NCI-H510A treated with DMSO at 0.1 percent for 48 hours (cell line): ENCODE measurements around the gene USF2.

Source experiments
- DNase-seq: peaks from one replicate; lab custom pipeline; 2025; lab: John Stamatoyannopoulos, UW

Gene USF2

DNA sequence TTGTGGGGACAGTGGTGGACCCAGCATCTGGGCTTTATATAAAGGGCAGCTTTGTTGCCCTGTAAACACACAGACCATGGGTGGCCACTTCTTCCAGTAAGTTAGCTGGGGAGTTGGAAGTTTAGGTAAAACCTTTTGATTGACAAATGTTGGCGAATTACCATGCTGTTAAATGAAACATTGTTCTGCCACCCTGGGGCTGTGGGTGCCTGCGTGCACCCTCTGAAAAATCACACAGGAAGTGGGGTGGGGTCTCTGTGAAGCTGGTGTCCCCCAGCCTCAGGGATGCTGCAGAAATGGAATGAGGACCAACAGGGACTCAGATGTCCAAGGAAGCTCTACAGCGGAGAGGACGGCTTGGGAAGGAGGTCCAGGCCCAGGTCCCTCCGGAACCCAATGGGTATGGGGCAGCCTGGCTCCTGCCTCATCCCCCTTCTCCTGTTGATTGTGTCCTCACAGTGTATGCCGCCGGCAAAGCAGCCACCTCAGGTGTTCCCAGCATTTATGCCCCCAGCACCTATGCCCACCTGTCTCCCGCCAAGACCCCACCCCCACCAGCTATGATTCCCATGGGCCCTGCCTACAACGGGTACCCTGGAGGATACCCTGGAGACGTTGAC, 2.8 kb upstream of the USF2 start:
- peak; percentile 5 for DNase-seq

DNA sequence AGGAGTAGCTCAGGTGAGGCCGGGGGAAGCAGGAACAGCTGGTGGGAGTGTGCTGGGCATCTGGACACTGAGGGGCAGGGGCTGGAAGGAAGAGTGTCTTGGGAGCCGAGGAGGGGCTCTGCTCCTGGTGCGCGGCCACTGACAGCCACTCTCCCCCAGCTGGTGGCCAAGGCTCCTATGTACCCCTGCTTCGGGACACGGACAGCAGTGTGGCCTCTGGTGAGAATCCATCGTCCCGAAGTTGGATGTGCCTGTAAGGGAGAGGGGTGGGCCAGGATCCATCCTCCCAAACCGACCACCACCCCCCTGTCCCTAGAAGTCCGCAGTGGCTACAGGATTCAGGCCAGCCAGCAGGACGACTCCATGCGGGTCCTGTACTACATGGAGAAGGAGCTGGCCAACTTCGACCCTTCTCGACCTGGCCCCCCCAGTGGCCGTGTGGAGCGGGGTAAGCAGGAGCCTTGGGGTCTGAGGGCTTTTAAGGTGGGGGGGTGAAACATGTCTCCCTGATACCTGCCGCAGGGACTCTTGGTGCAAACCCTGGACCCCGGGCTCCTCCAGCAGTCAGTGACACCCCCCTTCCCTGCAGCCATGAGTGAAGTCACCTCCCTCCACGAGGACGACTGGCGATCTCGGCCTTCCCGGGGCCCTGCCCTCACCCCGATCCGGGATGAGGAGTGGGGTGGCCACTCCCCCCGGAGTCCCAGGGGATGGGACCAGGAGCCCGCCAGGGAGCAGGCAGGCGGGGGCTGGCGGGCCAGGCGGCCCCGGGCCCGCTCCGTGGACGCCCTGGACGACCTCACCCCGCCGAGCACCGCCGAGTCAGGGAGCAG, 2.0 kb upstream of the USF2 start:
- no peak for DNase-seq

DNA sequence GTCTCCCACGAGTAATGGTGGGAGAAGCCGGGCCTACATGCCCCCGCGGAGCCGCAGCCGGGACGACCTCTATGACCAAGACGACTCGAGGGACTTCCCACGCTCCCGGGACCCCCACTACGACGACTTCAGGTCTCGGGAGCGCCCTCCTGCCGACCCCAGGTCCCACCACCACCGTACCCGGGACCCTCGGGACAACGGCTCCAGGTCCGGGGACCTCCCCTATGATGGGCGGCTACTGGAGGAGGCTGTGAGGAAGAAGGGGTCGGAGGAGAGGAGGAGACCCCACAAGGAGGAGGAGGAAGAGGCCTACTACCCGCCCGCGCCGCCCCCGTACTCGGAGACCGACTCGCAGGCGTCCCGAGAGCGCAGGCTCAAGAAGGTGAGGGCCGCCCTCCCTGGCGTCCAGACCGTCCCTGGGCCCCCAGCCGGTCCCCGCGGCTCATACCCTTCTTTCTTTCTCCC, 1.4 kb upstream of the USF2 start:
- DNase-seq = no peak

DNA sequence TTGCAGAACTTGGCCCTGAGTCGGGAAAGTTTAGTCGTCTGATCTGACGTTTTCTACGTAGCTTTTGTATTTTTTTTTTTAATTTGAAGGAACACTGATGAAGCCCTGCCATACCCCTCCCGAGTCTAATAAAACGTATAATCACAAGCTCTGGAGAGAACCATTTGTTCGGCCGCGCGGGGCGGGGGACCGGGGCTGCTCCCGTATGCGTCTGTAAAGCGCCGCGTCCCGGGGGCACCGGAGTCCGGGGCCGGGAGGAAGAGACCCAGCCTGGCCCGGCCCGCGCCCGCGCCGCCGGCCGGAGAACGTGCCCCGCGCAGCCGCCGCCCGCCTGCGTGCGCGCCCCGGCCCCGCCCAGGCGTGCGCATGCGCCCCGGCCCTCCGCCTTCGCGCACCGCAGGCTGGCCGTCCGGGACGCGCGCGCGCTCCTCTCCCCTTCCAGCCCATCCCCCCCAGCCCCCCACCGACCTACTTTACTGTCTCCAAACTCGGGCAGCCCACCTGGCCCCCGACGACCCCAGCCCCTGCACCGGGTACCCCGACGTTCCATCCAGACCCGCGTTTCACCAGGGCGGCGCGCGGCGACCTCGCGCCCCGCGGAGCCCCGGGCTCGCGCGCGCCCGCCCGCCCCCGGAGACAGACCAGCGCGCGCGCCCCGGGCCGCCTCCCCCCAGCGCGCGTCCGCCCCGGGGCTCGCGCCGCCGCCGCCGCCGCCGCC, 785 bp upstream of the USF2 start:
- DNase-seq = peak; percentile 39

DNA sequence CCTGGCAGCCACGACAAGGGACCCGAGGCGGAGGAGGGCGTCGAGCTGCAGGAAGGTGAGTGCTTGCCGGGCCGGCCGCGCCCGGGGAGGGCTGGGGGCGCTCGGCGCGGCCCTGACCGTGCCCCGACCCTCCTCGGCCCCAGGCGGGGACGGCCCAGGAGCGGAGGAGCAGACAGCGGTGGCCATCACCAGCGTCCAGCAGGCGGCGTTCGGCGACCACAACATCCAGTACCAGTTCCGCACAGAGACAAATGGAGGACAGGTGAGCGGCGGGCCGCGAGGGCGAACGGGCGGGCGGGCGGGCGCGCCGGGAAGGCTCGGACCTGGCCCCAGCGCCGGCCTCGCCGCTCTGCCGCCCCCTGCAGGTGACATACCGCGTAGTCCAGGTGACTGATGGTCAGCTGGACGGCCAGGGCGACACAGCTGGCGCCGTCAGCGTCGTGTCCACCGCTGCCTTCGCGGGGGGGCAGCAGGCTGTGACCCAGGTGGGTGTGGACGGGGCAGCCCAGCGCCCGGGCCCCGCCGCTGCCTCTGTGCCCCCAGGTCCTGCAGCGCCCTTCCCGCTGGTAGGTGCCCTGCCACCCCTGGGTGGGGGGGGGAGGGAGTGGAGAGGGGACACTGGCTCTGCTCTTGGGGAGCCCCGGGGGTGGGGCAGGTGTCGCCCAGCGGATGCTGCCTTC, 816 bp downstream of the USF2 start:
- DNase-seq = peak; percentile 76

DNA sequence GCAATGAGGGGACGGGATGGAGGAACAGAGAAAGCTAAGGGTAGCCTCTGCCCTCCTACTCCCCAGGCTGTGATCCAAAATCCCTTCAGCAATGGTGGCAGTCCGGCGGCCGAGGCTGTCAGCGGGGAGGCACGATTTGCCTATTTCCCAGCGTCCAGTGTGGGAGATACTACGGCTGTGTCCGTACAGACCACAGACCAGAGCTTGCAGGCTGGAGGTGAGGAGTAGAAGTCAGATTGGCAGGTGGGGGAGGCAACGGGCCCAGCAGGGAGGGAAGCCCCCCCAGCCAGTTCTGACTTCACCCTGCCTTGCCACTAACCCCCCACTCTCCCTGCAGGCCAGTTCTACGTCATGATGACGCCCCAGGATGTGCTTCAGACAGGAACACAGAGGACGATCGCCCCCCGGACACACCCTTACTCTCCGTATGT, 1.6 kb downstream of the USF2 start:
- DNase-seq = no peak

DNA sequence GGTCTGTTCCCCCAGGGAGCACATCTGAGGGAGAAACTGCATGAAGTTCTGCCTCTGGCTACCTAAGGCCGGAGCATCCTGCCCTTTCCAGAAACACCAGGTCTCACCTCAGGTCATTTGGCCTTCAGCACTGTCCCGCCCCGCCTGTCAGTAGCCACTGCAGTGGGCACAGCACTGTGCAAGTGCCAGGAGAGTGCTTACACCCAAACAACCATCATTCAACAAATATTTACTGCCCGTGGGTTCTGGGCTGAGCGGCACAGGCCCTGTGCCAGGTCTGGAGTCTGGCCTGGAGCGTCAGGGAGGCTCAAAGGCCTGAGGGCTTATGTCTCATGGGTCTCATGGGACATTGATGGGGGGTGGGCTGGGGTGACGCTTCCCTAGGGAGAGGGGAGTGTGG, 2.8 kb downstream of the USF2 start:
- DNase-seq = no peak

DNA sequence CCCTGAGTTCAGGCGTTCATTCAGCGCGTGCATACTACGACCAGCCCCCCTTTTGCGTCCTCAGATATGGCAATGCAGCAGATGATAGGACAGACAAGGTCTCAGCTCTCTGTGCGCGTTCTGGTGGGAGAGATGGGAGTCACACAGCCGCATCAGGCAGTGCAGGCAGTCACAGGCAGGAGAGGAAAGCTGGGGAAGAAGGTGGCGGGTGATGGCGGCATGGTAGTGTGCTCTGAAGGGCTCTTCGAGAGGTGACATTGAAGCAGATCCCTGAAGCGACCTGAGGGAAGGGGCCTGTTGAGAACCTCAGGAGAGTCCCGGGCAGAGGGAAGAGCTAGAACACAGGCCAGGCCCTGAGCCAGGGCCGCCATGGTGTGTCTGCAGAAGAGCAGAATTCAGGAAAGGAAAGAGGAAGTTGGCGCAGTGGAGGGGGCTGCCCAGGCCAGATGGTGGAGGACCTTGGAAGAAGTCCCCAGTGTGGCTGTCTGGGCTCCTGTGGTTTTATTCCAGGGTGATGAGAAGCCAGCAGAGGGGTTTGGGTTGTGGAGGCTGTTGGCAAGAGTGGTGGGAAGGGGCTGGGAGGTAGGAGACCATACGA, 3.5 kb downstream of the USF2 start:
- no peak for DNase-seq

DNA sequence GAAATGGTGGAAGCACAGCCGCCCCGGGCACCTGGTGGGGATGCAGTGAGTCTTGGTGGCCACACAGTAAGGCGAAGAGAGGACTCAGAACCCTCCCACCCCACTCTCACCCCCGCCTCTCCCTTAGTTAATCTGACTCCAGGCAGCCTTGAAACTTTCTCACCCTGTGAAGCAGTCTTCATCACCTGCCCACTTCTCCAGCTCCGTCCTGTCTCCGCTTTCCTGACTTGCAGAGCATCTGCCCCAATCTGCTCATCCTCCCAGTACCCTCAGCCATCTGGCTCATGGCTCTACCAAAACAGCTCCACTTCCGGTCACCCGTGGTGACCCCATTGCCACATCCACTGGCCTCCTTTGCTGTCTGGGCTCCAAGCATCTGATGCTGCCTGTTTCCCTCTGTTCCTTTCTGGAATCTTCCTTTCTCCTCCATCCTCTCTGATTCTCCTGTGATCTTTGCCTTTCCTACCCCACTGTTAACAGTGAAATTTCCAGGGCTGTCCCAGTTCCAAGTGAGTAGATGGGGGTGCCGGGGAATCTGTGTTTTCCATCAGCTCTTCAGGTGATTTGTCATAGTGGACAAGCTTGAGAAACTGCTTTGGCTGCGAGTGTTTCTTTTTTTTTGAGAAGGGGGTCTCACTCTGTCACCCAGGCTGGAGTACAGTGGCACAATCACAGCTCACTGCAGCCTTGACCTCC, 4.3 kb downstream of the USF2 start:
- no peak for DNase-seq

DNA sequence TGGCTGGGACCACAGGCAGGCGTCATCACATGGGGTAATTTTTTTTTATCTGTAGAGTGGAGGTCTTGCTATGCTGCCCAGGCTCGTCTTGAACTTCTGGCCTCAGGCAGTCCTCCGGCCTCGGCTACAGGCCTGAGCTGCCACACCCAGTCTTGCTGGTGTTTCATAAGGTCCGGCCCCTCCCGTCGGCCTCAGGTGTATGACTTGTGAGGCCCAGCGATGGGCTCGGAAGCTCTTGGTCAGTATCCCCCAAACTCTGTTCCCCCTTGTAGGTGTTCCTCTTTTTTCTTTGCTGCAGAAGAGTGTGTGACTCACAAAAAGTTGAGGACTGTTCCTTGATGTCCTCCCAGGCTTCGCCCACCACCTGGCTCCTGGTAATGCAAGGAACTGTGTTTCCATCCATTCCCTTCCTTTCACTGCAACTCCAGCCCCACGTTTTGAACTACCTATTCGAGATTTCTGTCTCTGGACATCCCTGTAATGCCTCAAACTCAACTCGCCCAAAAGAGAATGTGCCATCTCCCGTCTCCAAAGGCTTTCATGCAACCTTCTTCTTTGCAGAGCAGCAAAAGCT, 5.0 kb downstream of the USF2 start:
- no peak for DNase-seq

DNA sequence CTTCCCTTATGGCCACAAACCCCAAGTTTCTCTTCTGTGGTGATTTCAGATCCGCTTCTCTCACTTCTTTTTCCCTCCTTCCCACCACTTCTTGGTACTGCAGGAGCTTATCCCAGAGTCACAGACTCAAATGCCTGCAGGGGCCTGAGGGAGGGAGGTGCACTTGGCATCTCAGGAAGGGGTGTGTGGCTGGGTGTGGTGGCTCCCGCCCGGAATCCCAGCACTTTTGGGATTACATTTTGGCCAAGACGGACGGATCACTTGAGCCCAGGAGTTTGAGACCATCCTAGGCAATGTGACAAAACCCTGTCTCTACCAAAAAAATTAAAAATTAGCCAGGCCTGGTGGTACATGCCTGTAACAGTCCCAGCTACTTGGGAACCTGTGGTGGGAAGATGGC, 5.6 kb downstream of the USF2 start:
- no peak for DNase-seq

DNA sequence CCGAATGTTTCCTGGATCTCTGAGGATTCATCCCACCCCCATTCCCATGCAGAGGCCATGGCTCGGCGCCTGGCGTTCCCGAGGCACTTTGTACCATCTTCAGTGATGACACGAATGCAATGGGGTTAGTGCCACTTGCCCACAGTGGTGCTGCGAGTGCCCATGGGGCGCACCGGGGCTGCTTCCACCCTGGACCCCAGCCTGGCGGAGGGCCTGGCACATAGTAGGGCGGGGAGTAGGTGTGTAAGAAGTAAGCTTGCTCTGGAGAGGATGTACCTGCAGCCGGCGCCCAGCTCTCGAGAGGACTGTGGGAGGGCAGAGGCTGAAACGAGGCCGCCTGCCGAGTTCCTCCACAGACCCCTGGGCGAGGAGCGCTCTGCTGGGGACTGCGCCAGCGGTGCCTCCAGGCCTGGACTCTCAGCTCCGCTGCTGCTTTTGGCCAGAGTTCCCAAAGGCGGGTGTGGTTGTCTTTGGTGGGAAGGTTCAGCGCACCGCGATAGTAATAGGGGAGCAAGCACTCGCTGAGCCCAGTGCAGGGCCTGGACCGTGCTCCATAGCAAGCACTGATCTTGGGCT, 8.0 kb downstream of the USF2 start:
- no peak for DNase-seq

DNA sequence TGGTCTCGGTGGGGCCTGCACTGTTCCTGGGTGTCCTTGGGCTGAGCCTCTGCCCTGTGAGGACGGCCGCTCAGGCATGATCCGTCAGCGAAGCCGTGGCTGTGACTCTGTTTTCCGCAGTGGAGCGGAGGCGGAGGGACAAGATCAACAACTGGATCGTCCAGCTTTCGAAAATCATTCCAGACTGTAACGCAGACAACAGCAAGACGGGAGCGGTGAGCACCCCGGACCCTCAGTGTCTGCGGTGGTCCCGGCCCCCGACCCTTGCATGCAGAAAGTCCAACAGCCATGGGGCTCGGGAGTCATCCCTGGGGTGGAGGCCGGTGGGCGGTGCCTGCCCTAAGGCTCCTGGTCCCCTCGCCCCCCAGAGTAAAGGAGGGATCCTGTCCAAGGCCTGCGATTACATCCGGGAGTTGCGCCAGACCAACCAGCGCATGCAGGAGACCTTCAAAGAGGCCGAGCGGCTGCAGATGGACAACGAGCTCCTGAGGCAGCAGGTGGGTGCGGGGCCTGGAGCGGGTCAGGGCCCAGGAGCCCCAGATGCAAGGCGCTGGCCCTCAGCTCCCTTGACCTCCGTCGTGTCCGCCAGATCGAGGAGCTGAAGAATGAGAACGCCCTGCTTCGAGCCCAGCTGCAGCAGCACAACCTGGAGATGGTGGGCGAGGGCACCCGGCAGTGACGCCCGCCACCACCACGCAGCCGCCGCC, 10.0 kb downstream of the USF2 start:
- DNase-seq = no peak

DNA sequence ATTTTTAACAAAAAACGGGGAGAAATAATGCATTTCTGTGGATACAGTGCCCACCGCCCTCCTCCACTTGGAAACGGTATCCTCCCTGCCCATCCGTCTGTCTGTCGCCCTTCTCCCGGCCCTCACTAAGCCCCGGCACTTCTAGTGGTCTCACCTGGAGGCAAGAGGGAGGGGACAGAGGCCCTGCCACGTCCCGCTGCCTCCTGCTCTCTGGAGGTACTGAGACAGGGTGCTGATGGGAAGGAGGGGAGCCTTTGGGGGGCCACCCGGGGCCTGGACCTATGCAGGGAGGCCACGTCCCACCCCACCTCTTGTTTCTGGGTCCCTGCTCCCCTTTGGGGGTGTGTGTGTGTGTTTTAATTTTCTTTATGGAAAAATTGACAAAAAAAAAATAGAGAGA, 10.6 kb downstream of the USF2 start:
- no peak for DNase-seq

DNA sequence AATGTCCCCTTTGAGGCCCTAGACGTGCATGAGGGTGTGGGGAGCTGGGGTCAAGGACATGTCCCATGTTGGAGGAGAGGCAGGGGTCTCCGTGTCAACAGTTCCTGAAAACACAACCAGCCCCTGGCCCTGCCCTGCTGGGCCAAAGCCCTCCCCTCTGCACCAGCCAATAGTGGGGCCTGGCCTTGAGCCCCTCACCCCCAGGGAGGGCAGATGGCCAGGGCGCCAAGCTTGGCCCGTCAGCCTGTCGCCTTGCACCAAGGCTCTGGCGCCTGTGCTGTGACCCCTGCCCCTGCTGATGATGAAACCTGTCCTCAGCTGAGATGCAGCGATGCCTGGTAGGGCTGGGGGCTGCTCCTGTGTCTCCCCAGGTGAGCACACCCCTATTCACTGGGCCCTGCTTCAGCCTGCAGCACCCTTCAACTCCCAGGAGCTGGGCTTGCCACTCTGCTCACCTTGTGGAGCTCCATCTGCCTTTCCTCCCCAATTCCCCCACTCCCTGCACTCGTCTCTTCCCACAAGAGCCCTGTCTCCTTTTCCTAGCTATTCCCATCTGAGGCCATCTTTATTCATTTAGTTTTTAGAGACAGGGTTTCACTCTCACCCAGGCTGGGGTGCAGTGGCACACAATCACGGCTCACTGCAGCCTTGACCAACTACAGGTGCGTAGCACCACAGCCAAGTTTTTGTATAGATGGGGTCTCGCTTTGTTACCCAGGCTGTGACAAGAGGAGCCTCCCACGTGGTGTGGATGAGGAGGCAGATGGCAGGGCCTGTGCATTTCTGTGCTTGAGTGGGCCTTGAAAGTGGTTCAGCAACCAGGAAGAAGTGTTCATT, 11.4 kb downstream of the USF2 start:
- no peak for DNase-seq

DNA sequence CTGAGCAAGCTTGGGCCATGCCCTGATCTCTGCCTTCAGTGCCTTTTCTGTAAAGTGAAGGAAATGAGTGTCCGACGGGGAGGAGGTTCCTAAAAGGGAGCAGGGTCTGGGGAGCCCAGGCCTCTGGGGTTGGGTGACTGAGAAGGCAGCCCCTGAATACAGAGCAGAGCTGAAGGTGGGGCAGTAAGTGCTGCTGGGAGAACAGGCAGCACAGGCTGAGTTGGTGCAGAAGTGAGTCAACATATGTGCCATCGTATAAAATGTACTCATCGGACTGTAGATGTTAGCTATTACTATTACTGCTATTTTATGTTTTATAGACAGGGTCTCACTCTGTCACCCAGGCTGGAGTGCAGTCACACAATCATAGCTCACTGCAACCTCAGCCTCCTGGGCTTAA, 12.5 kb downstream of the USF2 start:
- no peak for DNase-seq

DNA sequence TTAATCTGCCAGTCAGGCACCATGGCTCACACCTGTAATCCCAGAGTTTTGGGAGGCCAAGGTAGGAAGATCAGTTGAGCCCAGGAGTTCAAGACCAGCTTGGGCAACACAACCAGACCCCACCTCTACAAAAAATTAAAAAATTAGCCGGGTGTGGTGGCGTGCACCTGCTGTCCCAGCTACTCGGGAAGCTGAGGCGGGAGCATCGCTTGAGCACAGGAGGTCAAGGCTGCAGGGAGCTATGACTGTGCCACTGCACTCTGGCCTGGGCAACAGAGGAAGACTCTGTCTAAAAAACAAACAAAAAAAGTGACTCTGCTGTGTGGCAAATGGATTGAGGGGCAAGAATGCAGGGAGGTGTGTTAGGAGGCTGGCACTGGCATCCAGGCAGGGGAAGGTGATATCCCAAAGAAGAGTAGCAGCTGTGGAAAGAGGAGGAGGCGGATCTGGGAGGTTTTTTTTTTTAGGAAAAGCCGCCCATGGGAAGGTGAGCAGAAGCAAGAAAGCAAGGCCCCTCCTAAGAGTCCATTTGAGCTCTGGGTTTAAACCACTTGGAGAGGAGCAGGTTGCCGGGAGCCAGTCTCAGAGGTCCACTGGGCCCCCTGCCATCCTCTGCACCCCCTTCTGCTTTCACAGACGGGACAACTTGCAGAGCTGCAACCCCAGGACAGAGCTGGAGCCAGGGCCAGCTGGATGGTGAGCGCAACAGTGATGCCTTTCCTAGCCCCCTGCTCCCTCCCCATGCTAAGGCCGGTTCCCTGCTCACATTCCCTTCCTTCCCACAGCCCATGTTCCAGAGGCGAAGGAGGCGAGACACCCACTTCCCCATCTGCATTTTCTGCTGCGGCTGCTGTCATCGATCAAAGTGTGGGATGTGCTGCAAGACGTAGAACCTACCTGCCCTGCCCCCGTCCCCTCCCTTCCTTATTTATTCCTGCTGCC, 15.7 kb downstream of the USF2 start:
- no peak for DNase-seq

DNA sequence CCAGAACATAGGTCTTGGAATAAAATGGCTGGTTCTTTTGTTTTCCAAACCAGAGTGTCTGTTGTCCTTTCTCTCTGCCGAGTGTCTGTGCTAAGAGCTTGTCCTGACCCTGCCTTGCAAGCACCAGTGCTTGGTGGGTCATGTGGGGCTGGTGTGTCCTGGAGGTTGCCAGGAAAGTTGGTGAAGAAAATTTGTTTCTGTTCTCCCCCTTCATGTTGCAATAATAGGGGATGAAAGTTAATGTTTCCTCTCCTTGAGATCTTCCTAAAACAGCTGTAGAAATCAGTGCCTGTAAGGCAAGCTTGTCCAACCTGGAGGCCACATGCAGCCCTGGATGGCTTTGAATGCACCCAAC, 16.3 kb downstream of the USF2 start:
- DNase-seq = no peak
